NCI-H187 treated with DMSO at 0.1 percent for 48 hours (cell line): ENCODE results near the gene KAT5.
"Not testable (repeated sequence)": the region's sequence is repeated elsewhere in the genome, so short reads cannot be mapped to it uniquely, and the experiment has no call there.

Experiments used
- DNase-seq: peaks from one replicate; lab custom pipeline; 2025; lab: John Stamatoyannopoulos, UW

The KAT5 gene

GRCh38 chr11:65711785-65712632 lies at the start of gene KAT5:
TSS of gene KAT5 (plus strand) at chr11:65712252. CDS start at chr11:65712268, 16 bp downstream.
- peak; percentile 98 for DNase-seq

DNA sequence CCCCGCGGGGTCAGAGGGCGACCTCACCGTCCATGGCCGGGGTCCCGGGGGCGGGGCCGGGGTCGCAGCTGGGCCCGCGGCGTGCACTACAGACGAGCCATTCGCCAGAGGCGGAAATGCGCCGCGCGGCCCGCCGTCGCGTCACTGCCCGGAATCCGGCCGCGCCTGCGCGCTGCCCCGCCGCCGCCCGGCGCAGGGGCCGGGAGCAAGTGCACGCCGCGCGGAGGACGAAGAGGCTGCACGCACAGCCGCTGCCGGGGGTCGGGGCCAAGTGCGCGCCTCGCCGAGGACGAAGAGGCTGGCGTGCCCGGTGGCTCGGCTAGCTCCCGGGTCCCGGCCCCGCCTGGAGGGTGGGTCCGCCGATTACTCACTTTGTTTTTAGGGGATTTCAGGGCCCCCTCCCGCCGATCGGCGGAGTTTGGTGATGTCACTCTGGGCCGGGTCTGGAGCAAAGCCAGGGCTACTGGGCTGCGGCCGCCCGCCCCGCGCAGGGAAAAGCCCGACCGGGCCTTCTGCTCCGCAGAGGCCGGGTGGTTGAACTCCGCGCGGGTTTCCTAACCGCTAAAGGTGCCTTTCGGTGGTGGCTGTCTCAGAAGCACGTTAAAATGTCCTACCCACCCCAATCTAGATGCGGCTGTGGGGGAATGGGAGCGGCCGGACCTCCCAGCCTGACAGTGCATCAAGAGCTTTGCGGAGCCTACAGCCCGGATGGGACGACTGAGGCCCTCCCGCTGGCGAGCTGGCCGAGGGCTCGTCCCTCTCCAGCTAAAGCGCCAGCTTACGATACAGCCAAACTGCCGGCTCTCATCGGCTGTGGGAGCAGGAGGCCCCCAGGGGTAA lies 49.0 kb upstream of the KAT5 start, which contains the start of gene RELA:
Gene RELA (minus strand): TSS at position 118 of the 840 bp plus-strand sequence. CDS start 84 bp downstream, at position 34.
- DNase-seq, result peak; percentile 8

GRCh38 chr11:65663639-65664200 lies 48.3 kb upstream of the KAT5 start:
- no peak for DNase-seq

- no peak for DNase-seq
These were observed 39.7 kb upstream of the KAT5 start for GRCh38 chr11:65672180-65672860.

DNA sequence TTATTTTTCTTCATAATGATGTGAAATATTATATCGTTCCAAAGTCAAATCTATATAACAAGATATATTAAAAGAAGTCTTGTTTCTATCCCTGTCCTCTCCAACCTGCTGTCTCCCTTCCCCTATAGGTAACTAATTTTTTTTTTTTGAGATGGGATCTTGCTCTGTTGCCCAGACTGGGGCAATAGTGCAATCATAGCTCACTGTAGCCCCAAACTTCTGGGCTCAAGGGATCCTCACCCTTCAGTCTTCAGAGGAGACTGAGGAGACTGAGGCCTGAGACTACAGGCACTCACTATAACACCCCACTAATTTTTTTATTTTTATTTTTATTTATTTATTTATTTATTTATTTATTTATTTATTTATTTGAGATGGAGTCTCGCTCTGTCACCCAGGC lies 39.1 kb upstream of the KAT5 start:
- DNase-seq, result no peak

- no peak for DNase-seq
These were observed 31.8 kb upstream of the KAT5 start for GRCh38 chr11:65680192-65680743.

GRCh38 chr11:65683480-65683879 lies 28.6 kb upstream of the KAT5 start:
- DNase-seq, result not testable (repeated sequence)

- DNase-seq, result no peak
These were observed 26.1 kb upstream of the KAT5 start for GRCh38 chr11:65685981-65686380.

DNA sequence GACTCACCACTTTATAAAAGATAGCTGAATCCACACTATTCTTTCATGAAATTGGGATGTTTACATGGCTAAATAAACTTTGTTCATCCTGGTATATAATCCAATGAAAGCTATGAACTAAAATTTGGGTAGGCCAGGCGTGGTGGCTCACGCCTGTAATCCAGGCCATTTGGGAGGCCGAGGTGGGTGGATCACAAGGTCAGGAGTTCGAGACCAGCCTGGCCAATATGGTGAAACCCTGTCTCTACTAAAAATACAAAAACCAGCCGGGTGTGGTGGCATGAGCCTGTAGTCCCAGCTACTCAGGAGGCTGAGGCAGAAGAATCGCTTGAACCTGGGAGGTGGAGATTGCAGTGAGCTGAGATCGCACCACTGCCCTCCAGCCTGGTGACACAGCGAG lies 20.2 kb upstream of the KAT5 start:
- not testable (repeated sequence) for DNase-seq

DNA sequence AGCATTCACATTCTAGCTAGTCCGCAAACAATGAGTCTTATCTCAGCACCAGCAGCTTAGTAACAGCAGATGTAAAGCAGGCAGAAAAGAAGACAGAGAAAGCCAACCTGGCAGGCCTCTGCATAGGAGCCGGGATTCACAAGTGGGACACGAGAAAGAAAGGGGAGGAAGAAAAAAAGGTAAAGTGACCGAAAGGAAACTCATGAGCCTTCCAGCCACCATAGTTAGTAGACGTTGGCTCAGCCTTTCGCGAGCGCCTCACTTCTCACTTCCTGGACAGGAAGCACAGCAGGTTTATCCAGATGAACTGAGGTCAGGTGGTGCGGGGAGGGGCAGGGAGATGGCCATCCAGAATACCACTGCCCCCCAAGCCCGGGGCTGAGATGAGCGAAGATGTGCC lies 19.7 kb upstream of the KAT5 start:
- no peak for DNase-seq

DNA sequence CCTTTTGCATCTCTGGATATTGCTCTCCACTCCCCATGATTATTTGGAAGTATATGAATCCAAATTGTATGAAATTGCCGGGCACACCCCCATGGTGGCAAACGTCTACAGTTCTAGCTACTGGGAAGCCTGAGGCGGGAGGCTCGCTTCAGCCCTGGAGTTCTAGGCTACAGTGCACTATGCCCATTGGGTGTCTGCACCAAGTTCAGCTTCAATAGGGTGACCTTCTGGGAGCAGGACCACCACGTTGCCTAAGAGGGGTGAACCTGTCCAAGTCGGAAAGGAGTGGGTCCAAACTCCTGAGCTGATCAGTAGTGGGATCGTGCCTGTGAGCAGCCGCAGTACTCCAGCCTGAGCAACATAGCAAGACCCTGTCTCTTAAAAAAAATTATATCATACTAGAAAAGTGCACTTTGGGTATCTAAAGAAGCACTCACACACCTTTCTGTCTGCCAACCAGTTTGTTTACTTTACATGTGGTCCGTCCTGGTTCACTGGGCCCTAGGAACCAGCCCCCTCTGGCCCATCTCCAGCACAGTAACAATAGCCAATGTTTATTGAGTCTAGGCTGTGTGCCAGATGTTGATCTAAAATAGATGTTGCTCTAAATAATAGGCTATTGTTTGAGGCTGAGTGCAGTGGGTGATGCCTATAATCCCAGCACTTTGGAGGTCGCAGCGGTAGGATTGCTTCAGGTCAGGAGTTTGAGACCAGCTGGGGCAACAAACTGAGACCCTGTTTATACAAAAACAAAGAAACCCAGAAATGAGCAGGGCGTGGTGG lies 16.4 kb upstream of the KAT5 start:
- peak; percentile 19 for DNase-seq

GRCh38 chr11:65696802-65697552 lies 15.1 kb upstream of the KAT5 start:
- DNase-seq, result no peak

DNA sequence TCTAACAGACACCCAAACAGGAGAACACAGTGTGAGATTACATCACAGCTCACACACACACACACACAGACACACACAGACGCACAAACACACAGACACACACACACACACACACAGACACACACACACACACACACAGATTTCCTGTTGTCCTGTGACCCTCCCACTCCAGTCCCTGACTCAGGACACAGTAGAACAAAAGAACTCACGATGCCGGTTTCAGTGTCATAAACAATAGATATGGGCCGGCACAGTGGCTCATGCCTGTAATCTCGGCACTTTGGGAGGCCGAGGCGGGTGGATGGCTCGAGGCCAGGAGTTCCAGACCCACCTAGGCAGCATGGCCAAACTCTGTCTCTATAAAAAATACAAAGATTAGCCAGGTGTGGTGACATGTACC lies 13.8 kb upstream of the KAT5 start:
- no peak for DNase-seq

GRCh38 chr11:65699306-65699705 lies 12.7 kb upstream of the KAT5 start:
- no peak for DNase-seq

GRCh38 chr11:65700399-65700798 lies 11.7 kb upstream of the KAT5 start:
- no peak for DNase-seq

DNA sequence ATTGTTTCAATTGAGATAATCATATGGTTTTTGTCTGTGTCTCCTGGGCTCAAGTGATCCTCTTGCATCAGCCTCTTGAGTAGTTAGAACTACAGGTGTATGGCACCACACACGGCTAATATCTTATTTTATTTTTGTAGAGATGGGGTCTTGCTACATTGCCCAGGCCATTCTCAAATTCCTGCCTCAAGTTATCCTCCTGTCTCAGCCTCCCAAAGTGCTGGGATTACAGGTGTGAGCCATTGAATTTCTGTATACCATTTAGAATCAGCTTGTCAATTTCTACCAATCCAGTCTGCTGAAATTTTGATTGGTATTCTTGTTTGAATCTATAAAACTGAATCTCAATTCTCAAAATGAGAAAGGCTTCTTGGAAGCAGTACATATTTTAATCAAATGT lies 10.4 kb upstream of the KAT5 start:
- no peak for DNase-seq

DNA sequence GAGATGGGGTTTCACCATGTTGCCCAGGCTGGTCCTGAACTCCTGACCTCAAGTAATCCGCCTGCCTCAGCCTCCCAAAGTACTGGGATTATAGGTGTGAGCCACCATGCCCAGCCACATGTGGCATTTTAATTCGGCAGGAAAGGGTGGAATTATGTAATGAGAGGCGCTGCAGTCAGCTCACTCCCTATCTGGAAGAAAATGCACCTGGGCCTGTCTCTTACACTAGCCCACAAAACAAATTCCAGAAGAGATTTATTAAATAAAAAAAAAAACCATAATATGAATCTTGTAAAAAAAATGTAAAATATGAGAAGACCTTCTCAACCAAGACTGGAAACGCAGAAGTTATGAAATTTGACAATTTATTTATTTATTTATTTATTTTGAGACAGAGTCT lies 8.2 kb upstream of the KAT5 start:
- no peak for DNase-seq

DNA sequence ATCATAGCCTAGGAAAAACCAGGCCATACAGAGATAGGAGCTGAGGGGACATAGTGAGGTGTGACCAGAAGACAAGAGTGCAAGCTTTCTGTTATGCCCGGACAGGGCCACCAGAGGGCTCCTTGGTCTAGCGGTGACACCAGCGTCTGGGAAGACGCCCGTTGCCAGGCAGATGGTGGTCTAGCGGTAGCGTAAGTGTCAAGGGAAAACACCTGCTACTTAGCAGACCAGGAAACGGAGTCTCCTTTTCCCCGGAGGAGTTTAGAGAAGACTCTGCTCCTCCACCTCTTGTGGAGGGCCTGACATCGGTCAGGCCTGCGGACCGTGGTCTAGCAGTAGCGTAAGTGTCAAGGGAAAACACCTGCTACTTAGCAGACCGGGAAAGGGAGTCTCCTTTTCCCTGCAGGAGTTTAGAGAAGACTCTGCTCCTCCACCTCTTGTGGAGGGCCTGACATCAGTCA lies 5.7 kb upstream of the KAT5 start:
- DNase-seq, result not testable (repeated sequence)

DNA sequence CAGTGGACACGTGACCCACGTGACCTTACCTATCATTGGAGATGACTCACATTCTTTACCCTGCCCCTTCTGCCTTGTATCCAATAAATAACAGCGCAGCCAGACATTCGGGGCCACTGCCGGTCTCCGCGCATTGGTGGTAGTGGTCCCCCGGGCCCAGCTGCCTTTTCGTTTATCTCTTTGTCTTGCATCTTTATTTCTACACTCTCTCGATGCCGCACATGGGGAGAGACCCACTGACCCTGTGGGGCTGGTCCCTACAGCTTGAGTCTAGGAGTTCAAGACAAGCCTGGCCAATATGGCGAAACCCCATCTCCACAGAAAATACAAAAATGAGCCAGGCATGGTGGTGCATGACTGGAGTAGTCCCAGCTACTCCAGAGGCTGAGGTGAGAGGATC lies 5.0 kb upstream of the KAT5 start:
- not testable (repeated sequence) for DNase-seq

GRCh38 chr11:65708451-65708850 lies 3.6 kb upstream of the KAT5 start:
- no peak for DNase-seq
